ENCODE measurements around the gene BSND. TPM values are rescaled to one million over a fixed set of nuclear protein-coding genes. Genes with fewer than 3 reads are reported as not detected.
A peak's percentile ranks its signal among the peaks of the same experiment; 100 is the strongest.

BSND gene
- total RNA-seq, 1 donor from 2014 or later = not detected

DNA sequence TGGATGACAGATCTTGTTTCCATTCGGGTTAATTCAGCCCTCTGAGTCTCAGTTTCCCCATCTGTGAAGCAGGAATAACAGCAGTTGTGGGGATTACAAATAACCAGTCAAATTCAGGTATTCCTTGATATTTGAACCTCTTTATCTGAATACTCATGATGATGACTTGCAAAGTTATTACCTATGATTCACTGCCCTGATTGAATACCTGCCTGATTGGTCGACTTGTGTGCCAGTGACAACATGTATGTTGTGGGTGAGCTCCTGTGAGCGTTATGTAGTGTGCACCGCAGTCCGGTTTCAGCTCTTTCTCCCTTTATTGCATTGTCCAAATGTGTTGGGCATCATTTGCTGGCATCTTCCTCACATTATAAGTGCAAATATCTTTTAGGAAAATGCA lies 27.8 kb upstream of the BSND start:
- peaks cover 4% of the 10 kb centered on the region for H3K27me3 Mint-ChIP-seq

DNA sequence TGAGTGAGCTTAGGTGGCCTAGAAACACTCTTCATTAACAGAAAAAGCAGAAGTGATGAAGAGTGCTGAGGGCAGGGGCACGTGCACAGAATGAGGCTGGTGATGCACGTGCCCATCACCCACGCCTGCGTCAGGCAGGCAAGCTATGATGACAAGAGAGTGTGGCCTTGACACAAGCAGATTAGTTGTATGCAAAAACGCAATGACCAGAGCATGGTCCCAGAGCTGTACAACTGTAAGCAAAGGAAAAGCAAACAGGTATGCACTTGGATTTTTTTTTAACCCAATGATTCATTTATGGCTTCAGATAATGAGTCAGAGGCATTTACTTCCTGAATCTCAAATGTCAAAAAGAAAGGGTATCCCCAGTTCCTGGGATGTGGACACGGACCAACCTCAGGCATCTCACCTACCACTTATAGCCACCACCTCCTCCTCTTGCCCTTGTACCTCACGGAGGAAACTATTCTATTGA lies 27.4 kb upstream of the BSND start:
- no peak overlapping the region for H3K27ac Mint-ChIP-seq
- peaks cover 4% of the 10 kb centered on the region for H3K27me3 Mint-ChIP-seq
- H3K4me1 Mint-ChIP-seq (ENCODE audit: unreplicated experiment) = peaks cover 16% of the 10 kb centered on the region
- H3K36me3 Mint-ChIP-seq = no peaks in the 10 kb centered on the region
- no peak overlapping the region for H3K4me3 Mint-ChIP-seq
- H3K9me3 Mint-ChIP-seq = no peaks in the 10 kb centered on the region
- TF ChIP-seq, protein P1, sequence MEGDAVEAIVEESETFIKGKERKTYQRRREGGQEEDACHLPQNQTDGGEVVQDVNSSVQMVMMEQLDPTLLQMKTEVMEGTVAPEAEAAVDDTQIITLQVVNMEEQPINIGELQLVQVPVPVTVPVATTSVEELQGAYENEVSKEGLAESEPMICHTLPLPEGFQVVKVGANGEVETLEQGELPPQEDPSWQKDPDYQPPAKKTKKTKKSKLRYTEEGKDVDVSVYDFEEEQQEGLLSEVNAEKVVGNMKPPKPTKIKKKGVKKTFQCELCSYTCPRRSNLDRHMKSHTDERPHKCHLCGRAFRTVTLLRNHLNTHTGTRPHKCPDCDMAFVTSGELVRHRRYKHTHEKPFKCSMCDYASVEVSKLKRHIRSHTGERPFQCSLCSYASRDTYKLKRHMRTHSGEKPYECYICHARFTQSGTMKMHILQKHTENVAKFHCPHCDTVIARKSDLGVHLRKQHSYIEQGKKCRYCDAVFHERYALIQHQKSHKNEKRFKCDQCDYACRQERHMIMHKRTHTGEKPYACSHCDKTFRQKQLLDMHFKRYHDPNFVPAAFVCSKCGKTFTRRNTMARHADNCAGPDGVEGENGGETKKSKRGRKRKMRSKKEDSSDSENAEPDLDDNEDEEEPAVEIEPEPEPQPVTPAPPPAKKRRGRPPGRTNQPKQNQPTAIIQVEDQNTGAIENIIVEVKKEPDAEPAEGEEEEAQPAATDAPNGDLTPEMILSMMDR (conservative IDR thresholded peaks at IDR 0.05) = no peak
- DNase-seq (ENCODE audit: extremely low spot score, unreplicated experiment) = no peak

More for the DNA sequence above, 27.8 kb upstream of the BSND start:
- peaks cover 19% of the 10 kb centered on the region for H3K4me1 Mint-ChIP-seq (ENCODE audit: unreplicated experiment)
- no peak overlapping the region for H3K4me3 Mint-ChIP-seq
- no peak for DNase-seq (ENCODE audit: extremely low spot score, unreplicated experiment)
- H3K9me3 Mint-ChIP-seq = no peaks in the 10 kb centered on the region
- no peaks in the 10 kb centered on the region for H3K36me3 Mint-ChIP-seq
- TF ChIP-seq, protein P1 (conservative IDR thresholded peaks at IDR 0.05) = no peak
- H3K27ac Mint-ChIP-seq = no peak overlapping the region

DNA sequence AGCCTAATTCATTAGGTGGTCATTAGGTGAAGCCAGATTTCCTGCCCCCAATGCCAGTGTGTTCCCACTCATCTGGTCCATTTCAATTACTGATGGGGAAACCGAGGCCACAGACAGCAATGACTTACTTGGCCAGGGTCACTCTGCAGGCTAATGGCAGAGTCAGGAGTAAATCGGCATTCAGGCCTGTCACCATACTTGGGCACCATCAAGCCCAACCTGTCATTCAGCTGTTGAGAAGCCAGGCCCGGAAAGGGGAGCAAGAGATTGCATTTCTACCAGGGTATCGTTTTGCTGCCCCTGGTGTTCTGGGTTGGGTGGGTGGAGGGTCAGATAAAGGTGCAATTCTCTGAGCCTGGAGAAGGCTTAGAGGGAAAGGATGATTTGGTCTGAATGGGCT lies 26.3 kb upstream of the BSND start:
- TF ChIP-seq, protein P1 (conservative IDR thresholded peaks at IDR 0.05) = no peak
- no peak overlapping the region for H3K27ac Mint-ChIP-seq
- no peaks in the 10 kb centered on the region for H3K36me3 Mint-ChIP-seq
- peaks cover 4% of the 10 kb centered on the region for H3K27me3 Mint-ChIP-seq
- H3K4me3 Mint-ChIP-seq = no peak overlapping the region
- no peak for DNase-seq (ENCODE audit: extremely low spot score, unreplicated experiment)
- H3K9me3 Mint-ChIP-seq = no peaks in the 10 kb centered on the region
- peaks cover 25% of the 10 kb centered on the region for H3K4me1 Mint-ChIP-seq (ENCODE audit: unreplicated experiment)

DNA sequence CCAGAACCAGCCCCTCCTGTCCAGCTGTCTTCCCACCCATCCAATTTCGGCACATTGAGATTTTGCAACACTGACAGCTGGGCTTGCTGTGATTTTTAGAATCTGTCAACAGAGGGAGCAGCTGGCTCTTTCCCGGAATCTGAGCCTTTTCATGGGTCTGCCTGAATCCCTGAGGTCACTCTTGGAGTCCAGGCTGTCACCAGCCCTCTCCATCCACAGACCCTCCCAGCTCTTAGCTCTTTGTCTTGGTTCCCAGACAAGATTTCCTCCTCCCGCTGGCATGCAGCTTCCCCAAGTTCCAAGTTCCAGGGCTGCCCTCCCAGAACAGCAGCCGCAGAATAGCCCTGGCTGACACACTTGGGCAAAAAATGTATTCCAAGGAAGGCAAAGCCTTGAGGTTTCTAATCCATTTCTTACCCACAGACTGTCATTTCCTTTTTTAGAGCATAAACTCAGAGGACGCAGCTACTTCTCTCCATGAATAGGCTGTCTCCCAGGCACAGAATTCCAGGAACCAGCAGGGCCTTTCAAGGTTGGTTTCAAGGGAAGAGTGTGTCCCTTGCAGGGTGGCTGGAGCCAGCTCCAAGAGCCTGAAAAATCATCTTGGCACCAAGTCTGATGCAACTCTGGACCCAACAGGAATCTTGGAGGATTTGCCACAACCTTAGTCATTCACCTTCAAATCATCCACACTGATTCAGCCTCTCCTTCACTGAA lies 25.4 kb upstream of the BSND start:
- Mint-ChIP-seq H3K9me3 (no peaks in the 10 kb centered on the region), H3K36me3 (no peaks in the 10 kb centered on the region), H3K27me3 (peaks cover 11% of the 10 kb centered on the region), H3K27ac (peak overlapping the region; percentile 68), H3K4me3 (no peak overlapping the region), H3K4me1 (ENCODE audit: unreplicated experiment) (peaks cover 32% of the 10 kb centered on the region)
- TF ChIP-seq, protein P1 (conservative IDR thresholded peaks at IDR 0.05) = peak; percentile 48
- no peak for DNase-seq (ENCODE audit: extremely low spot score, unreplicated experiment)

DNA sequence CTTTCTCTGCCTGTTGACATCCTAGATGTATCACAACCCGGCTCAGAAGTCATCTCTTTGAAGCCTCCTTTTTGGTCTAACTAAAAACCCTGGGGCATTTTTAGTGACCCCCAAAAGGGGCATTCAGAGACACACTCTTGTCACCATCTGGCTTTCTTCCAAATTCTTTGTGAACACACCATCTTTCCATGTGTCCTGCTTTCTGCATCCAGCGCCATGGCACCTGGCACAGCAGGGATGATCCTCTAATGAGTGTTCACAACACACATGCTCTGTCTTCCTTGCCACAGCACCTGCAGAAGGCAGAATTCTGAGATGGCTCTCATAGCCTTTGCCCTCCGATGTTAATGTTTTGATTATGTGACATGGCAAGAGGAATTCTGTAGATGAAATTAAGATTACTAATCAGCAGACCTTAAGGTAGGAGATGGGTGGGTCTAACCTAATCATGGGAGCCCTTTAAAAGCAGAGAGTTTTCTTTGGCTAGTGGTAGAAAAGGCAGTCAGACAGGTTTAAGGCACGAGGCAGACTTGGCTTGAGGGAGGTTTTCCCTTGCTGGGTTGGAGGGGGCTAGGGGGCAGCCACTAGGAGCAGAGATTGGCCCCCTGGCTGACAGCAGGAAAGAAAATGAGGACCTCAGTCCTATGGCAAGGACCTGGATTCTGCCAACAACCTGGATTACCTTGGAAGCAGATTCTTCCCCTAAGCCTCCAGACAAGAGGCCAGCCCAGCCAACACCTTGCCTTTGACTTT lies 23.2 kb upstream of the BSND start:
- Mint-ChIP-seq H3K9me3 (no peaks in the 10 kb centered on the region), H3K27ac (peak overlapping the region; percentile 3), H3K4me1 (ENCODE audit: unreplicated experiment) (peaks cover 32% of the 10 kb centered on the region), H3K4me3 (no peak overlapping the region), H3K36me3 (no peaks in the 10 kb centered on the region), H3K27me3 (peaks cover 24% of the 10 kb centered on the region)
- DNase-seq (ENCODE audit: extremely low spot score, unreplicated experiment) = no peak
- TF ChIP-seq, protein P1 (conservative IDR thresholded peaks at IDR 0.05) = no peak
